H9 (cell line): ENCODE results near the gene TMCO4. TPM values are rescaled to one million over a fixed set of nuclear protein-coding genes. Genes with fewer than 3 reads are reported as not detected.

ENCODE experiments used
- DNase-seq: peaks from one replicate; pipeline ENCODE4 v3.0.0-alpha.2; 2017
- H2AFZ ChIP-seq: one replicate; pipeline ENCODE4 v1.6.1; 2013; ENCODE audit warnings: mild to moderate bottlenecking, low read length, control low read depth, moderate library complexity
- H2AK5ac ChIP-seq: 2 replicates; pipeline ENCODE4 v1.6.1; 2013; ENCODE audit warnings: low read length, control low read depth, mixed read lengths; ENCODE audit not compliant: insufficient read length
- H2BK120ac ChIP-seq: one replicate; pipeline ENCODE4 v1.6.1; 2013; ENCODE audit warnings: low read depth, mild to moderate bottlenecking, low read length, control low read depth, inconsistent platforms; ENCODE audit not compliant: poor library complexity, severe bottlenecking
- H2BK12ac ChIP-seq: 2 replicates; pipeline ENCODE4 v1.6.1; 2013; ENCODE audit warnings: low read length, control low read depth, mixed read lengths, low read depth; ENCODE audit not compliant: insufficient read length
- H2BK15ac ChIP-seq: 2 replicates; pipeline ENCODE4 v1.6.1; 2013; ENCODE audit warnings: low read depth, low read length, control low read depth
- H2BK20ac ChIP-seq: one replicate; pipeline ENCODE4 v1.6.1; 2013; ENCODE audit warnings: low read depth, mild to moderate bottlenecking, low read length, control low read depth, inconsistent platforms; ENCODE audit not compliant: poor library complexity, severe bottlenecking
- H2BK5ac ChIP-seq: 2 replicates; pipeline ENCODE4 v1.6.1; 2013; ENCODE audit warnings: low read length, control low read depth, mixed read lengths; ENCODE audit not compliant: insufficient read length
- H3K14ac ChIP-seq: 2 replicates; pipeline ENCODE4 v1.6.1; 2013; ENCODE audit warnings: low read length, control low read depth; ENCODE audit not compliant: insufficient read depth
- H3K18ac ChIP-seq: 2 replicates; pipeline ENCODE4 v1.6.1; 2013; ENCODE audit warnings: low read depth, mild to moderate bottlenecking, mixed read lengths, low read length, control low read depth; ENCODE audit not compliant: insufficient read length
- H3K23ac ChIP-seq: 2 replicates; pipeline ENCODE4 v1.6.1; 2013; ENCODE audit warnings: low read length, control low read depth, mixed read lengths, low read depth; ENCODE audit not compliant: insufficient read length
- H3K23me2 ChIP-seq: 2 replicates; pipeline ENCODE4 v1.6.1; 2013; ENCODE audit warnings: low read depth, mild to moderate bottlenecking, mixed read lengths, low read length, control low read depth; ENCODE audit not compliant: insufficient read length, poor library complexity, severe bottlenecking
- H3K27ac ChIP-seq: 2 replicates; pipeline ENCODE4 v1.5.1; 2013; ENCODE audit warnings: low read length, control low read depth, mixed read lengths, low read depth; ENCODE audit not compliant: insufficient read length
- H3K27me3 ChIP-seq: 2 replicates; pipeline ENCODE4 v1.6.1; 2013; ENCODE audit warnings: low read length, control low read depth, inconsistent platforms; ENCODE audit not compliant: insufficient read depth
- H3K4ac ChIP-seq: 2 replicates; pipeline ENCODE4 v1.6.1; 2013; ENCODE audit warnings: low read depth, mild to moderate bottlenecking, control low read depth, inconsistent platforms, low read length, moderate library complexity
- H3K4me1 ChIP-seq: 2 replicates; pipeline ENCODE4 v1.6.1; 2013; ENCODE audit warnings: low read length, control low read depth, inconsistent platforms; ENCODE audit not compliant: insufficient read depth
- H3K4me2 ChIP-seq: 2 replicates; pipeline ENCODE4 v1.6.1; 2013; ENCODE audit warnings: low read length, control low read depth, mixed read lengths; ENCODE audit not compliant: insufficient read length, insufficient read depth
- H3K56ac ChIP-seq: 2 replicates; pipeline ENCODE4 v1.6.1; 2013; ENCODE audit warnings: low read depth, mild to moderate bottlenecking, mixed read lengths, low read length, control low read depth; ENCODE audit not compliant: insufficient read length
- H3K79me1 ChIP-seq: 2 replicates; pipeline ENCODE4 v1.6.1; 2013; ENCODE audit warnings: low read depth, mild to moderate bottlenecking, moderate library complexity, low read length, control low read depth, inconsistent platforms; ENCODE audit not compliant: insufficient read depth, poor library complexity, severe bottlenecking
- H3K79me2 ChIP-seq: 2 replicates; pipeline ENCODE4 v1.6.1; 2013; ENCODE audit warnings: low read length, control low read depth, inconsistent platforms; ENCODE audit not compliant: insufficient read depth
- H3K9ac ChIP-seq: 2 replicates; pipeline ENCODE4 v1.6.1; 2013; ENCODE audit warnings: low read length, control low read depth, mixed read lengths; ENCODE audit not compliant: insufficient read length; ENCODE audit errors: extremely low read depth
- H3K9me3 ChIP-seq: one replicate; pipeline ENCODE4 v1.6.1; 2013; ENCODE audit warnings: low read depth, low read length, inconsistent platforms; ENCODE audit not compliant: control insufficient read depth
- H3T11ph ChIP-seq: one replicate; pipeline ENCODE4 v1.6.1; 2013; ENCODE audit warnings: mild to moderate bottlenecking, low read length, control low read depth, inconsistent platforms
- H4K20me1 ChIP-seq: one replicate; pipeline ENCODE4 v1.6.1; 2013; ENCODE audit not compliant: control insufficient read depth, insufficient read length, insufficient read depth
- H4K5ac ChIP-seq: 2 replicates; pipeline ENCODE4 v1.6.1; 2013; ENCODE audit warnings: low read depth, mild to moderate bottlenecking, mixed read lengths, low read length, control low read depth; ENCODE audit not compliant: insufficient read length
- H4K8ac ChIP-seq: replicated peaks from 2 replicates; pipeline ENCODE4 v1.6.1; 2013; ENCODE audit warnings: low read length, control low read depth, mixed read lengths, low read depth; ENCODE audit not compliant: insufficient read length
- H4K91ac ChIP-seq: 2 replicates; pipeline ENCODE4 v1.6.1; 2013; ENCODE audit warnings: low read depth, mild to moderate bottlenecking, moderate library complexity, mixed read lengths, low read length, control low read depth; ENCODE audit not compliant: insufficient read length
- H3K27ac Mint-ChIP-seq, 3 experiments: 2 replicates in 2 of 3; 3 replicates in 1 of 3; pipeline ENCODE4 v1.8.0; 2020 to 2021; ENCODE audit warnings: mixed read lengths in 3 of 3, mild to moderate bottlenecking in 1 of 3, moderate library complexity in 1 of 3
- H3K27me3 Mint-ChIP-seq: 2 replicates; pipeline ENCODE4 v1.8.0; 2021; ENCODE audit warnings: low read depth, mild to moderate bottlenecking, moderate library complexity, mixed read lengths
- H3K36me3 Mint-ChIP-seq, 3 experiments: 2 replicates in 2 of 3; 3 replicates in 1 of 3; pipeline ENCODE4 v1.8.0; 2020 to 2021; ENCODE audit warnings: low read depth in 3 of 3, mixed read lengths in 3 of 3; ENCODE audit not compliant: insufficient read depth in 1 of 3
- H3K4me1 Mint-ChIP-seq, 2 experiments: 2 replicates each; pipeline ENCODE4 v1.8.0; 2020; ENCODE audit warnings: mixed read lengths in 2 of 2
- H3K4me3 Mint-ChIP-seq, 2 experiments: 2 replicates in 1 of 2; 3 replicates in 1 of 2; pipeline ENCODE4 v1.8.0; 2020 to 2021; ENCODE audit warnings: mild to moderate bottlenecking in 2 of 2, mixed read lengths in 2 of 2, moderate library complexity in 1 of 2
- H3K9me3 Mint-ChIP-seq, 2 experiments: 2 replicates in 1 of 2; 3 replicates in 1 of 2; pipeline ENCODE4 v1.8.0; 2020; ENCODE audit warnings: mild to moderate bottlenecking in 2 of 2, mixed read lengths in 2 of 2, moderate library complexity in 1 of 2
- CTCF ChIP-seq: fragments of 200-600 bp; sonication (generic); conservative IDR thresholded peaks from 3 replicates; pipeline ENCODE4 v1.8.0; 2021; ENCODE audit warnings: antibody characterized with exemption, mild to moderate bottlenecking
- WGBS: extraction: QIAGEN DNeasy Blood & Tissue Kit; methylation state at CpG from one replicate; pipeline ENCODE4 v1.1.7; 2013; ENCODE audit warnings: missing lambda C conversion rate, low lambda C conversion rate, mixed read lengths; ENCODE audit not compliant: insufficient read length; ENCODE audit errors: extremely low coverage; 5-methylcytosine and 5-hydroxymethylcytosine counted together
- total RNA-seq: library from RNA; stranded (reverse); gene quantifications from 2 replicates; pipeline ENCODE4 v1.2.1, GENCODE V29; 2021

The TMCO4 gene
- total RNA-seq, 1 experiment from 2014 or later: 4.0 TPM

- Histone ChIP-seq H3K4me2 (no peak overlapping the region), H3K27me3 (no peaks in the 10 kb centered on the region; the same call in 1 of the 2 replicates), H2BK120ac (no peak overlapping the region), H2BK5ac (no peak overlapping the region), H3K79me1 (no peaks in the 10 kb centered on the region), H4K91ac (no peak overlapping the region), H3K9me3 (no peaks in the 10 kb centered on the region), H3K79me2 (no peaks in the 10 kb centered on the region), H3K18ac (no peak overlapping the region), H3K23me2 (no peaks in the 10 kb centered on the region), H4K8ac (no peak overlapping the region), H3K27ac (no peak overlapping the region), H3T11ph (no peak overlapping the region), H4K20me1 (no peaks in the 10 kb centered on the region), H3K9ac (no peak overlapping the region), H2BK12ac (no peak overlapping the region), H4K5ac (no peak overlapping the region), H3K56ac (no peak overlapping the region), H2AFZ (no peak overlapping the region), H3K14ac (no peak overlapping the region), H3K23ac (no peak overlapping the region), H3K4me1 (no peaks in the 10 kb centered on the region), H2BK20ac (no peak overlapping the region), H2BK15ac (no peak overlapping the region), H3K4ac (no peak overlapping the region), H2AK5ac (no peak overlapping the region)
- no peak overlapping the region for H3K27ac Mint-ChIP-seq
- no peak overlapping the region for H3K4me3 Mint-ChIP-seq
- H3K36me3 Mint-ChIP-seq: no peaks in the 10 kb centered on the region
- peaks cover 14% of the 10 kb centered on the region for H3K27me3 Mint-ChIP-seq
- H3K4me1 Mint-ChIP-seq: no peaks in the 10 kb centered on the region
- DNase-seq: no peak
- no peak for TF ChIP-seq CTCF
- peaks cover 0 to 3% of the 10 kb centered on the region in 2 experiments; a peak in 3 of 5 replicates for H3K9me3 Mint-ChIP-seq
- no CpG with 5 or more reads among the region's 2 CpGs for WGBS
These were observed 61.0 kb downstream of the TMCO4 start for GRCh38 chr1:19738669-19739068.
